Coronary artery (tissue), 2 donors: ENCODE results near the gene CORO6.

ENCODE experiments used
- DNase-seq: peaks from one replicate; pipeline ENCODE4 v3.0.0-alpha.2; 2017; ENCODE audit warnings: low spot score
- H3K27ac ChIP-seq, 2 donors: fragments of 200-600 bp; sonication (generic); one replicate each; pipeline ENCODE4 v1.5.1; 2016 to 2019
- H3K4me3 ChIP-seq: fragments of 200-600 bp; sonication (generic); 2 replicates; pipeline ENCODE4 v1.5.1; 2016; ENCODE audit warnings: mild to moderate bottlenecking, moderate library complexity
- TF ChIP-seq, protein P1 (sequence below): fragments of 200-600 bp; sonication (generic); IDR thresholded peaks from one replicate; pipeline ENCODE4 v1.5.1; 2019; ENCODE audit warnings: antibody characterized with exemption

CORO6 gene

GRCh38 chr17:29573558-29573869 lies 49.2 kb downstream of the CORO6 start:
- peak; percentile 76 for DNase-seq
- Histone ChIP-seq H3K27ac (no peak overlapping the region), H3K4me3 (no peak overlapping the region)
- TF ChIP-seq, protein P1, sequence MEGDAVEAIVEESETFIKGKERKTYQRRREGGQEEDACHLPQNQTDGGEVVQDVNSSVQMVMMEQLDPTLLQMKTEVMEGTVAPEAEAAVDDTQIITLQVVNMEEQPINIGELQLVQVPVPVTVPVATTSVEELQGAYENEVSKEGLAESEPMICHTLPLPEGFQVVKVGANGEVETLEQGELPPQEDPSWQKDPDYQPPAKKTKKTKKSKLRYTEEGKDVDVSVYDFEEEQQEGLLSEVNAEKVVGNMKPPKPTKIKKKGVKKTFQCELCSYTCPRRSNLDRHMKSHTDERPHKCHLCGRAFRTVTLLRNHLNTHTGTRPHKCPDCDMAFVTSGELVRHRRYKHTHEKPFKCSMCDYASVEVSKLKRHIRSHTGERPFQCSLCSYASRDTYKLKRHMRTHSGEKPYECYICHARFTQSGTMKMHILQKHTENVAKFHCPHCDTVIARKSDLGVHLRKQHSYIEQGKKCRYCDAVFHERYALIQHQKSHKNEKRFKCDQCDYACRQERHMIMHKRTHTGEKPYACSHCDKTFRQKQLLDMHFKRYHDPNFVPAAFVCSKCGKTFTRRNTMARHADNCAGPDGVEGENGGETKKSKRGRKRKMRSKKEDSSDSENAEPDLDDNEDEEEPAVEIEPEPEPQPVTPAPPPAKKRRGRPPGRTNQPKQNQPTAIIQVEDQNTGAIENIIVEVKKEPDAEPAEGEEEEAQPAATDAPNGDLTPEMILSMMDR, result no peak

DNA sequence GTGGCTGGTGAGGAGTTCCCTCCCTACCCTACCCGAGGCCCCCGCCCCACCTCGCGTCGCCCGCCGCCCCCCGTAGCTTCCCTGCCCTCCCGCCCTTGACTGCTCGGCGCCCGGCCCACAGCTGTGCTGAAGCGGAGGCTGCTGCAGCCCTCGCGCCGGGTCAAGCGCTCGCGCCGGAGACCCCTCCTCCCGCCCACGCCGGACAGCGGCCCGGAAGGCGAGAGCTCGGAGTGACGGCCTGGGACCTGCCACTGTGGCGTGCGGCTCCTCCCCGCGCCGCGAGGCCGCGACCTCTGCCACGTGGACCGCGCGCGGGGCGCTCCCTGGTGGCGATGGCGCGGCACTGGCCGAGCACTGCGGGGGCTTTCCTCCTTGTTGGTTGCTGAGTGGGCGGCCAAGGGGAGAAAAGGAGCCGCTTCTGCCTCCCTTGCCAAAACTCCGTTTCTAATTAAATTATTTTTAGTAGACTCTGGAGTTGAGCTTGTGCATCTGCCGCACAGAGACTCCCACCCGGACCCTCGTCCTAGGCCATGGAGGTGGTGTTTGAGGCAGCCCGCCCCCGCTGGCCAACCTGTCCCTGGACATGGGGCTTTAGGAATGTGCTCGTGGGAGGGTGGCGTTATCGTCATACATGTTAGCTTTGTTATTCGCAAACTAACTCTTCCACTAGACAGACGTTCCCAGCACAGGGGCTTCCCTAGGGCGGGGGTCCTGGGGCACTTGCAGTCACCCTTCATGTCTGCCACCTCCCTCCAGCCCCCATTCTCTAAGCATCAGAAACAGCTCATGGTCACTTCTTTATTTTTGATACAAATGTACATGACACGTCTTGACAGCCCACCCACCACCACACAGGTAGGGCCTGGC lies 49.8 kb downstream of the CORO6 start:
- H3K27ac ChIP-seq, result peak overlapping the region in 1 of 2 donors; percentile 69
- H3K4me3 ChIP-seq, result peak overlapping the region; percentile 73

DNA sequence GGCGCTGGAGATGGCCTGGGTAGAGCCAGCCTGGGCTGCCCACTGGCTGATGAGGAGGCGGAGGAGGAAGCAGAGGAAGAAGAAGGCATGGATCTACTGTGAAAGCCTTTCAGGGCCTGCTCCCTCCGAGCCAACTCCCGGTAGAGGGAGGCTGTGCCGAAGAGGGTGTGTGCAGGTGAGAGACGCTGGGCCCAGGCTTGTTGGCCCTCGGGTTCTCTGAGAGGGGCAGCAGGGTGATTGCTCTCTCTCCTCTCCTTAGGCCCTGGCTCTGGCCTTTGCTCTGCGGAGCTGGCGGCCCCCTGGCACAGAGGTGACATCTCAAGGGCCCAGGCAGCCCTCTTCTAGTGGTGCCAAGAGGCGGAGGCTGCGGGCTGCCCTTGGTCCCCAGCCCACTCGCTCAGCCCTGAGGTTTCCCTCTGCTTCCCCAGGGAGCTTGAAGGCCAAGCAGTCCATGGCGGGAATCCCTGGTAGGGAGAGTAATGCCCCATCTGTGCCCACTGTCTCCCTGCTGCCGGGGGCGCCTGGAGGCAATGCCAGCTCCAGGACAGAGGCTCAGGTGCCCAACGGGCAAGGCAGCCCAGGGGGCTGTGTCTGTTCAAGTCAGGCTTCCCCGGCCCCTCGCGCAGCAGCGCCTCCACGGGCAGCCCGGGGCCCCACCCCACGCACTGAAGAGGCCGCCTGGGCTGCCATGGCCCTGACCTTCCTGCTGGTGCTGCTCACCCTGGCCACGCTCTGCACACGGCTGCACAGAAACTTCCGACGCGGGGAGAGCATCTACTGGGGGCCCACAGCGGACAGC lies 50.6 kb downstream of the CORO6 start:
- peak; percentile 72 for DNase-seq
- peak overlapping the region; percentile 73 for H3K4me3 ChIP-seq
- H3K27ac ChIP-seq, result peak overlapping the region in 1 of 2 donors; percentile 69
- TF ChIP-seq, protein P1, result no peak

More for the DNA sequence above, 49.8 kb downstream of the CORO6 start:
- TF ChIP-seq, protein P1, result peak; percentile 76
- DNase-seq, result peak; percentile 75

DNA sequence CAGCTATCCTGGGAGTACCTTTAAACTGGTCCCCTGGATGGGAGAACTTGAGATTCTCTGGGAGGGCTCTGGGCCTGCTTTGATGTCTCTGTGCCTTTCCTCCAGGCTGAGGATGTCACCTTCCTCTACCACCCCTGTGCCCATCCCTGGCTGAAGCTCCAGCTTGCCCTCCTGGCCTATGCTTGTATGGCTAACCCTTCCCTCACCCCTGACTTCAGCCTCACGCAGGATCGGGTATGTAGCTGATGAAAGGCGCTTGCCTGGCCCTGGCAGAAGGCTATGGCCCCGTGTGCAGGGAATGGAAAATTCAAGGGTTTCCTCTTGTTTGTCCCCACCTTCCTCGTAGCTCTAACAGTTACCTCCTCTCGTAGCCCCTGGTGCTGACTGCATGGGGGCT lies 51.2 kb downstream of the CORO6 start:
- TF ChIP-seq, protein P1, result no peak
- Histone ChIP-seq H3K27ac (peak overlapping the region in 1 of 2 donors; percentile 69), H3K4me3 (peak overlapping the region; percentile 73)
- DNase-seq, result no peak

DNA sequence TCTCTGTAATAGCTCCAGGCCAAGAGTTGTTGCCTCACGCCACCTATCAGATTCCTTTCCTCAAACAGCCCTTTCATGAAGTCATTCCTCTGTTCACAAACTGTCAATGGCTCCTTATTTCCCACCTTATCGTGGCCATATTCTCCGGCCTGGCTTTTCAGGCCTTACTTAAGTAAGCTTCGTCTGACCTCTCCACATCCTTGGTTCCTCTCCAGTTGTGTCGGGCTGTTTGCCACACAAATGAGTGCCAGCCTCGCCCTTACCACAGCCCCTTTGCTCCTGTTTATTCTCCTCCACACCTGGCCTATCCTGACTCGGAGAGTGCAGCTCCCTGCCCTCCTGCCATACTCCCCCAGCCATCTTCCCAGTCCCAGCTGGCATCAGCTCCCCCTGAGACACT lies 52.2 kb downstream of the CORO6 start:
- Histone ChIP-seq H3K4me3 (no peak overlapping the region), H3K27ac (no peak overlapping the region)
- peak; percentile 69 for DNase-seq
- TF ChIP-seq, protein P1, result no peak

DNA sequence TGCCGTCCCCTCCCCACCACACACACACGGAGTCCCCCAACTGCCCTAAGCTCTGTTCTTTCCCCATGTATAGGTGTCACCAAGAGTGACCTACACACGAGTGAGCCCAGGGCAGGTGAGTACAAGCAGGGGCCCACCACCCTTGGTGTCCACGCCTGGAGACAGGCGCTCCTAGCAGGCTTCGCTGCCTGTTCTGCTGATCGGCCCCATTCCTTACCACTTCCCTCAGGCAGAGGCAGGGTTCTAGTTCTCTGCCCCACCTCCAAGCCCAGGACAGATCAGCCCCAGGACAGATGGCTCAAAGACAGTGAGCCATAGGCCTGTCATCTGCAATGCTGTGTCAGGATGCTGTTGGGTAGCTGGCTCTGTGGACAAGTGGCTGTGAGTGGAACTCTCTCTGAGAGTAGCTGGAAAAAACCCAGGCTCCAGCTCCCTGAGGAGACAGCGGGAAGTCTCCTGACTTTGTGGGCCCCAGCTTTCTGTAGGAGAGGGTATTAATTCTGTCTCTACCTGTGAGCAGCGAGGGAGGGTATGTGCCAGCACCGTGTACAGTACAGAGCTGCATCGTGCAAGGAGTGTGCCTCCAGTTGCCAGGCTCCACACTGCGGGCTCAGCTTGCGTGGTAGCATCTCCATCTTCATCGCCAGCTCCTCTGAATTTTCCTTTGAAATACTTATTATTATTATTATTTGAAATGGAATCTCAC lies 53.3 kb downstream of the CORO6 start:
- DNase-seq, result peak; percentile 76
- TF ChIP-seq, protein P1, result no peak
- Histone ChIP-seq H3K27ac (peak overlapping the region; percentile 57 to 98), H3K4me3 (peak overlapping the region; percentile 91)
